Measurements from ENCODE around the gene TNFRSF13B.
"Not testable (repeated sequence)": the region's sequence is repeated elsewhere in the genome, so short reads cannot be mapped to it uniquely, and the experiment has no call there.

Gene TNFRSF13B

GRCh38 chr17:16923904-16924695 is 47.8 kb downstream of the TNFRSF13B start:
- no peak for DNase-seq (ENCODE audit: low read depth)
- no peak overlapping the region for H3K4me3 ChIP-seq (replicated peaks; ENCODE audit: low read depth, low read length)
- TF ChIP-seq CTCF (IDR thresholded peaks at IDR 0.05; ENCODE audit: low read length, missing control alignments), result no peak

- no peak for TF ChIP-seq CTCF (IDR thresholded peaks at IDR 0.05; ENCODE audit: low read length, missing control alignments)
These were observed 48.6 kb downstream of the TNFRSF13B start for GRCh38 chr17:16923097-16923903.

GRCh38 chr17:16922386-16923096 is 49.4 kb downstream of the TNFRSF13B start:
- TF ChIP-seq CTCF (IDR thresholded peaks at IDR 0.05; ENCODE audit: low read length, missing control alignments), result no peak
- no peak for DNase-seq (ENCODE audit: low read depth)
- no peak overlapping the region for H3K4me3 ChIP-seq (replicated peaks; ENCODE audit: low read depth, low read length)

More at GRCh38 chr17:16923097-16923903, 48.6 kb downstream of the TNFRSF13B start:
- no peak overlapping the region for H3K4me3 ChIP-seq (replicated peaks; ENCODE audit: low read depth, low read length)
- DNase-seq (ENCODE audit: low read depth), result no peak

- DNase-seq (ENCODE audit: low read depth); H3K4me3 ChIP-seq (replicated peaks; ENCODE audit: low read depth, low read length): not testable (repeated sequence)
These were observed 50.5 kb downstream of the TNFRSF13B start for GRCh38 chr17:16921451-16921850.

- DNase-seq (ENCODE audit: low read depth), result no peak
- no peak for TF ChIP-seq CTCF (IDR thresholded peaks at IDR 0.05; ENCODE audit: low read length, missing control alignments)
- no peak overlapping the region for H3K4me3 ChIP-seq (replicated peaks; ENCODE audit: low read depth, low read length)
These were observed 51.3 kb downstream of the TNFRSF13B start for GRCh38 chr17:16920628-16921020.

- DNase-seq (ENCODE audit: low read depth), result no peak
- TF ChIP-seq CTCF (IDR thresholded peaks at IDR 0.05; ENCODE audit: low read length, missing control alignments), result no peak
- H3K4me3 ChIP-seq (replicated peaks; ENCODE audit: low read depth, low read length), result no peak overlapping the region
These were observed 52.0 kb downstream of the TNFRSF13B start for GRCh38 chr17:16919663-16920627.

All from fibroblast of pulmonary artery (primary cell).